HEK293 (cell line): Measurements from ENCODE around the gene TAPBP.

Source experiments
- CTCF ChIA-PET: fragments of 350-600 bp; formaldehyde crosslinking; extraction: SDS; loops from one replicate; lab custom pipeline; 2021; ENCODE audit warnings: antibody characterized with exemption; lab: Yijun Ruan, JAX
- POLR2A ChIA-PET: fragments of 300-600 bp; formaldehyde crosslinking; extraction: SDS; loops from one replicate; lab custom pipeline; 2020; ENCODE audit warnings: antibody characterized with exemption, inconsistent platforms; lab: Yijun Ruan, JAX
- H3K27ac ChIP-seq: fragments of 200-500 bp; sonication (Bioruptor generic); 2 replicates; pipeline ENCODE4 v1.5.1; 2014; ENCODE audit warnings: low read depth, low read length, control low read depth, inconsistent platforms; ENCODE audit errors: extremely low read depth
- H3K36me3 ChIP-seq, 2 experiments: fragments of 200-500 bp in 1 of 2; sonication (Bioruptor generic) in 1 of 2; 1 replicate in 1 of 2; 2 replicates in 1 of 2; pipeline ENCODE4 v1.5.1; 2014 to 2017; ENCODE audit warnings: inconsistent platforms in 2 of 2, low read length in 2 of 2; ENCODE audit not compliant: control insufficient read depth in 2 of 2, insufficient read depth in 1 of 2
- H3K4me1 ChIP-seq: fragments of 200-500 bp; sonication (Bioruptor generic); 2 replicates; pipeline ENCODE4 v1.5.1; 2014; ENCODE audit warnings: mild to moderate bottlenecking, low read length, inconsistent platforms; ENCODE audit not compliant: control insufficient read depth, insufficient read depth
- H3K4me3 ChIP-seq: 2 replicates; pipeline ENCODE4 v1.5.1; 2011; ENCODE audit warnings: low read depth, mild to moderate bottlenecking, control low read depth, low read length, moderate library complexity
- H3K9me3 ChIP-seq: fragments of 200-500 bp; sonication (Bioruptor generic); 2 replicates; pipeline ENCODE4 v1.5.1; 2014; ENCODE audit warnings: low read depth, low read length, inconsistent platforms; ENCODE audit not compliant: control insufficient read depth, insufficient read depth
- GLI4 ChIP-seq: fragments of 450-650 bp; formaldehyde crosslinking; IDR thresholded peaks from 2 replicates; pipeline ENCODE4 v1.5.1; 2016; ENCODE audit warnings: missing biosample characterization, missing genetic modification characterization
- PRDM10 ChIP-seq: fragments of 450-650 bp; formaldehyde crosslinking; IDR thresholded peaks from 2 replicates; pipeline ENCODE4 v1.5.1; 2016; ENCODE audit warnings: missing biosample characterization, missing genetic modification characterization
- ZBTB6 ChIP-seq: fragments of 450-650 bp; formaldehyde crosslinking; IDR thresholded peaks from 2 replicates; pipeline ENCODE4 v1.5.1; 2017; ENCODE audit warnings: missing biosample characterization, missing genetic modification characterization
- ZNF24 ChIP-seq: fragments of 450-650 bp; formaldehyde crosslinking; IDR thresholded peaks from 2 replicates; pipeline ENCODE4 v1.5.1; 2016; ENCODE audit warnings: missing biosample characterization, missing genetic modification characterization
- ZNF37A ChIP-seq: fragments of 450-650 bp; IDR thresholded peaks from 2 replicates; pipeline ENCODE4 v1.5.1; 2018; ENCODE audit warnings: missing biosample characterization, missing genetic modification characterization
- ZNF521 ChIP-seq: fragments of 450-650 bp; formaldehyde crosslinking; IDR thresholded peaks from 2 replicates; pipeline ENCODE4 v1.5.1; 2017; ENCODE audit warnings: missing biosample characterization, mild to moderate bottlenecking, missing genetic modification characterization
- ZNF530 ChIP-seq: fragments of 450-650 bp; formaldehyde crosslinking; IDR thresholded peaks from 2 replicates; pipeline ENCODE4 v1.5.1; 2016; ENCODE audit warnings: low read depth, missing biosample characterization, missing genetic modification characterization
- ZNF549 ChIP-seq: fragments of 450-650 bp; IDR thresholded peaks from 2 replicates; pipeline ENCODE4 v1.5.1; 2018; ENCODE audit warnings: missing biosample characterization, missing genetic modification characterization, mild to moderate bottlenecking, inconsistent platforms, moderate library complexity
- ZNF629 ChIP-seq: fragments of 450-650 bp; formaldehyde crosslinking; IDR thresholded peaks from 2 replicates; pipeline ENCODE4 v1.5.1; 2017; ENCODE audit warnings: missing biosample characterization, missing genetic modification characterization
- ZSCAN5A ChIP-seq: fragments of 450-650 bp; formaldehyde crosslinking; IDR thresholded peaks from 2 replicates; pipeline ENCODE4 v1.5.1; 2016; ENCODE audit warnings: missing biosample characterization, missing genetic modification characterization
- TF ChIP-seq, protein P1 (sequence below): fragments of 450-650 bp; formaldehyde crosslinking; IDR thresholded peaks from 2 replicates; pipeline ENCODE4 v1.5.1; 2016; ENCODE audit warnings: missing biosample characterization, missing genetic modification characterization
- TF ChIP-seq, protein P2 (sequence below): fragments of 450-650 bp; formaldehyde crosslinking; IDR thresholded peaks from 2 replicates; pipeline ENCODE4 v1.5.1; 2016; ENCODE audit warnings: missing biosample characterization, missing genetic modification characterization
- TF ChIP-seq, protein P3 (sequence below): fragments of 450-650 bp; formaldehyde crosslinking; IDR thresholded peaks from 2 replicates; pipeline ENCODE4 v1.5.1; 2016; ENCODE audit warnings: missing biosample characterization, missing genetic modification characterization

Gene TAPBP

GRCh38 chr6:33333666-33334065, 19.8 kb upstream of the TAPBP start (continued):
- TF ChIP-seq ZNF629 (tag by site-specific recombination) (no peak), GLI4 (tag by site-specific recombination) (no peak)
- TF ChIP-seq, protein P1, sequence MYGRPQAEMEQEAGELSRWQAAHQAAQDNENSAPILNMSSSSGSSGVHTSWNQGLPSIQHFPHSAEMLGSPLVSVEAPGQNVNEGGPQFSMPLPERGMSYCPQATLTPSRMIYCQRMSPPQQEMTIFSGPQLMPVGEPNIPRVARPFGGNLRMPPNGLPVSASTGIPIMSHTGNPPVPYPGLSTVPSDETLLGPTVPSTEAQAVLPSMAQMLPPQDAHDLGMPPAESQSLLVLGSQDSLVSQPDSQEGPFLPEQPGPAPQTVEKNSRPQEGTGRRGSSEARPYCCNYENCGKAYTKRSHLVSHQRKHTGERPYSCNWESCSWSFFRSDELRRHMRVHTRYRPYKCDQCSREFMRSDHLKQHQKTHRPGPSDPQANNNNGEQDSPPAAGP (tag by site-specific recombination) = no peak
- TF ChIP-seq, all 188 proteins: peak for 0

GRCh38 chr6:33330736-33331135, 16.9 kb upstream of the TAPBP start:
- Histone ChIP-seq H3K36me3 (no peaks in the 10 kb centered on the region), H3K4me3 (no peak overlapping the region), H3K9me3 (no peaks in the 10 kb centered on the region), H3K27ac (no peak overlapping the region), H3K4me1 (no peaks in the 10 kb centered on the region)
- ChIA-PET POLR2A (interaction anchor here (0.6 kb wide), 1 partner anchor 29 kb away, joined by 6 read pairs; no protein-coding TSS in a partner anchor), CTCF (interaction anchor here (1.5 to 1.6 kb wide), 2 partner anchors 12 to 14 kb away, joined by 5 to 7 read pairs; no protein-coding TSS in a partner anchor)
- peak; percentile 66 for TF ChIP-seq PRDM10 (tag by site-specific recombination)
- TF ChIP-seq, protein P2, sequence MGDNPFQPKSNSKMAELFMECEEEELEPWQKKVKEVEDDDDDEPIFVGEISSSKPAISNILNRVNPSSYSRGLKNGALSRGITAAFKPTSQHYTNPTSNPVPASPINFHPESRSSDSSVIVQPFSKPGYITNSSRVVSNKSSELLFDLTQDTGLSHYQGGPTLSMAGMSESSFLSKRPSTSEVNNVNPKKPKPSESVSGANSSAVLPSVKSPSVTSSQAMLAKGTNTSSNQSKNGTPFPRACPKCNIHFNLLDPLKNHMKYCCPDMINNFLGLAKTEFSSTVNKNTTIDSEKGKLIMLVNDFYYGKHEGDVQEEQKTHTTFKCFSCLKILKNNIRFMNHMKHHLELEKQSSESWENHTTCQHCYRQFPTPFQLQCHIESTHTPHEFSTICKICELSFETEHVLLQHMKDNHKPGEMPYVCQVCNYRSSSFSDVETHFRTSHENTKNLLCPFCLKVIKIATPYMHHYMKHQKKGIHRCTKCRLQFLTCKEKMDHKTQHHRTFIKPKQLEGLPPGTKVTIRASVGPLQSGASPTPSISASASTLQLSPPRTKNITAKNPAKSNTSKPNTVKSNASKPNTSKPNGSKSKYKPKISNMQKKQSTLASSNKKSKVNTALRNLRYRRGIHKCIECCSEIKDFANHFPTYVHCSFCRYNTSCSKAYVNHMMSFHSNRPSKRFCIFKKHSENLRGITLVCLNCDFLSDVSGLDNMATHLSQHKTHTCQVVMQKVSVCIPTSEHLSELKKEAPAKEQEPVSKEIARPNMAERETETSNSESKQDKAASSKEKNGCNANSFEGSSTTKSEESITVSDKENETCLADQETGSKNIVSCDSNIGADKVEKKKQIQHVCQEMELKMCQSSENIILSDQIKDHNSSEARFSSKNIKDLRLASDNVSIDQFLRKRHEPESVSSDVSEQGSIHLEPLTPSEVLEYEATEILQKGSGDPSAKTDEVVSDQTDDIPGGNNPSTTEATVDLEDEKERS (tag by site-specific recombination) = no peak

DNA sequence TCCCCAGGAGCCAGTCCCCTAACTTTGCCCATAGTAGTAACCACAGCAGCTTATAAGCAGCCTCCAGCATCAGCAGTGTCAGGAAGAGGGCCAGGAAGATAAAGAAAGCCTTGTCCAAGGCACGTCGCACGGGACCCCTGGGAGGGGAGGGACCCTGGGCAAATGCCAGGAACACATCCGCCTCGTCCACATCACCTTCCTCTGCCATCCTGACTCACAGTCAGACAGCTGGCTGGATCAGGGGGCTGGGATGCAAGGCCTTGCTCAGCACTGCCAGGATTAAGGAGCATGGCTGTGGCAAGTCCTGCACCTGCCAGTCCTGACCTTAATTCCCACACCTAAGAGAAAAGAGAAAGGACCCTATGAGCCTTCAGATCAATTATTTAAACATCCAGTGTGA, 15.2 kb upstream of the TAPBP start:
- POLR2A ChIA-PET = interaction anchor here (0.9 kb wide), 1 partner anchor 11 kb away, joined by 5 read pairs; the partner anchor contains the start of gene ZBTB22
- CTCF ChIA-PET = interaction anchor here (1.7 kb wide), 1 partner anchor 16 kb away, joined by 9 read pairs; no protein-coding TSS in a partner anchor
- Histone ChIP-seq H3K4me3 (no peak overlapping the region), H3K36me3 (no peaks in the 10 kb centered on the region), H3K4me1 (no peaks in the 10 kb centered on the region), H3K9me3 (no peaks in the 10 kb centered on the region), H3K27ac (no peak overlapping the region)
- TF ChIP-seq ZBTB6 = no peak
- TF ChIP-seq ZNF549 = no peak
- TF ChIP-seq ZSCAN5A (tag by site-specific recombination) = no peak
- no peak for TF ChIP-seq PRDM10 (tag by site-specific recombination)
- no peak for TF ChIP-seq ZNF24 (tag by site-specific recombination)
- no peak for TF ChIP-seq ZNF521 (tag by site-specific recombination)
- no peak for TF ChIP-seq ZNF530 (tag by site-specific recombination)
- TF ChIP-seq, protein P3, sequence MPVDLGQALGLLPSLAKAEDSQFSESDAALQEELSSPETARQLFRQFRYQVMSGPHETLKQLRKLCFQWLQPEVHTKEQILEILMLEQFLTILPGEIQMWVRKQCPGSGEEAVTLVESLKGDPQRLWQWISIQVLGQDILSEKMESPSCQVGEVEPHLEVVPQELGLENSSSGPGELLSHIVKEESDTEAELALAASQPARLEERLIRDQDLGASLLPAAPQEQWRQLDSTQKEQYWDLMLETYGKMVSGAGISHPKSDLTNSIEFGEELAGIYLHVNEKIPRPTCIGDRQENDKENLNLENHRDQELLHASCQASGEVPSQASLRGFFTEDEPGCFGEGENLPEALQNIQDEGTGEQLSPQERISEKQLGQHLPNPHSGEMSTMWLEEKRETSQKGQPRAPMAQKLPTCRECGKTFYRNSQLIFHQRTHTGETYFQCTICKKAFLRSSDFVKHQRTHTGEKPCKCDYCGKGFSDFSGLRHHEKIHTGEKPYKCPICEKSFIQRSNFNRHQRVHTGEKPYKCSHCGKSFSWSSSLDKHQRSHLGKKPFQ = no peak
- no peak for TF ChIP-seq ZNF37A (tag by site-specific recombination)
